ENCODE data around the gene GABBR2.

- TF ChIP-seq TAF1 (IDR thresholded peaks at IDR 0.05; ENCODE audit: low read depth): no peak
- TF ChIP-seq EP300 (IDR thresholded peaks at IDR 0.05; ENCODE audit: borderline replicate concordance): no peak
- TF ChIP-seq REST (IDR thresholded peaks at IDR 0.05; ENCODE audit: low read depth): no peak
- TF ChIP-seq MAX (IDR thresholded peaks at IDR 0.05): no peak
Observed at GRCh38 chr9:98712987-98713386, 4.3 kb upstream of the GABBR2 start.
